Stimulated activated CD4-positive, alpha-beta T cell treated with anti-CD3 and anti-CD28 coated beads, Interleukin-12 subunit alpha, Interleukin-12 subunit beta, amount 100 ng/mL, for 24 hours (primary cell): ENCODE results near the gene DEGS2.

Experiments used
- DNase-seq, 2 experiments: peaks; one replicate each; pipeline ENCODE4 v3.0.0-alpha.2; 2020; ENCODE audit warnings: low read depth in 2 of 2

DEGS2 gene

GRCh38 chr14:100114109-100114765 lies 45.2 kb downstream of the DEGS2 start:
- DNase-seq, result no peak

- no peak for DNase-seq
Observed at GRCh38 chr14:100111931-100112704, 47.3 kb downstream of the DEGS2 start.

- DNase-seq, result no peak
Observed at GRCh38 chr14:100110816-100111215, 48.6 kb downstream of the DEGS2 start.

GRCh38 chr14:100109594-100109955 lies 49.9 kb downstream of the DEGS2 start:
- no peak for DNase-seq

- DNase-seq, result no peak
Observed at GRCh38 chr14:100108840-100109593, 50.4 kb downstream of the DEGS2 start.

- DNase-seq, result peak; percentile 79 to 90
Observed at GRCh38 chr14:100108042-100108825, 51.2 kb downstream of the DEGS2 start.

GRCh38 chr14:100107236-100107635 lies 52.2 kb downstream of the DEGS2 start:
- DNase-seq, result no peak

- peak in 1 of 2 experiments; percentile 48 for DNase-seq
Observed at GRCh38 chr14:100106250-100107112, 53.0 kb downstream of the DEGS2 start.

GRCh38 chr14:100105357-100106169 lies 53.9 kb downstream of the DEGS2 start:
- DNase-seq, result no peak

GRCh38 chr14:100104523-100105300 lies 54.7 kb downstream of the DEGS2 start:
- no peak for DNase-seq

- no peak for DNase-seq
Observed at GRCh38 chr14:100104006-100104352, 55.5 kb downstream of the DEGS2 start.

- DNase-seq, result no peak
Observed at GRCh38 chr14:100103250-100104005, 56.0 kb downstream of the DEGS2 start.

- DNase-seq, result no peak
Observed at GRCh38 chr14:100102156-100102785, 57.2 kb downstream of the DEGS2 start.

- DNase-seq, result no peak
Observed at GRCh38 chr14:100100032-100100703, 59.3 kb downstream of the DEGS2 start.

- no peak for DNase-seq
Observed at GRCh38 chr14:100098171-100098570, 61.3 kb downstream of the DEGS2 start.

GRCh38 chr14:100096656-100097055 lies 62.8 kb downstream of the DEGS2 start:
- no peak for DNase-seq
